GM11168 (cell line): Measurements from ENCODE around the gene CLEC16A.

Experiments used
- in situ Hi-C: fragments of 300-500 bp; cut with MboI; formaldehyde crosslinking; loops from one replicate; pipeline ENCODE4 v1.12.0; 2022; ENCODE audit warnings: low sequenced_read_pairs; ENCODE audit not compliant: unreplicated experiment

Gene CLEC16A

GRCh38 chr16:11127610-11128195 lies 183.3 kb downstream of the CLEC16A start:
- in situ Hi-C loops: no loop called here

DNA sequence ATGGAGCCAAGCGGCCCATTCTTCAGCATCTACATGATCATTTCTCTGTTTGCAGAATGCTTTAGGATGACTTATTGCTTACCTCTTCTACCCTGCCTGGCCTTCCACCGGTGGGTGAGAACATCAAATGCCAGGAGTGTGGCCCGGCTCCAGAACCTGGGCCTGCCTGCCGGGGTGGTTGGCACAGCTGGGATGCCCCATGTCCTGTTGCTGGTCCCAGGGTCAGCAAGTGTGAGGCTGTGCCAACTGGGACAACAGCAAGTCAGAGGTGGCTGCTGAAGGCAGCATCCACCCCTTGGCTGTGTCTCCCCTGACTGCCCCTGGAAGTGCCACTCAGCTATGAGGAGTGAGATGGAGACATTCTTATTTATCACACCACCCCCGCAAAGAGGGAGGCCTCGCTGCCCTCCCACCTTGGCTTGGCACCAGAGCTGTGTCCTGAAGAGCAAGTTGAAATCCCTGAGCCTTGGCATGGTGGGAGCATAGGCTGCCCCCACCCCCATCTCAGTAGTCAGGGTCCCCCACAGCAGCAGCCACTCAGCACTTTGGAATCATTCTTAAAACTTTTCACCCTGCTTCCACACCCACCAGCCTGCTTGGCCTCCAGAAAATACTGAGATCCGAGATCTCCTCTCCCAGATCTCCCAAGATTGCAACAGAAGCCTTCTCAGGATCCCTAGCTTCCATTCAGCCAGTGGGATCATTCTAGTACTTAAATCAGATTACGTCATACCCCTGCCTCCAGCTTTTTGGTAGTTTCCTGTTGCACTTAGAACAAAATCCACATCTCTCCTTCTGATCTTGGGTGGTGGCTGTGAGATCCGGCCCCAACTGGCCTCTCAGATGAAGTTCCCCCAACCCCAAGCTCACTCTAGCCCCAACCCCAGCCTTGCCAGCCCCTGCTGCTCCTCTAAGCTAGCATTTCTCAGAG lies 184.1 kb downstream of the CLEC16A start:
- in situ Hi-C loops: no loop called here

- in situ Hi-C loops: no loop called here
Observed at GRCh38 chr16:11129378-11129781, 185.0 kb downstream of the CLEC16A start.

- in situ Hi-C loops: no loop called here
Observed at GRCh38 chr16:11130978-11131665, 186.8 kb downstream of the CLEC16A start.

DNA sequence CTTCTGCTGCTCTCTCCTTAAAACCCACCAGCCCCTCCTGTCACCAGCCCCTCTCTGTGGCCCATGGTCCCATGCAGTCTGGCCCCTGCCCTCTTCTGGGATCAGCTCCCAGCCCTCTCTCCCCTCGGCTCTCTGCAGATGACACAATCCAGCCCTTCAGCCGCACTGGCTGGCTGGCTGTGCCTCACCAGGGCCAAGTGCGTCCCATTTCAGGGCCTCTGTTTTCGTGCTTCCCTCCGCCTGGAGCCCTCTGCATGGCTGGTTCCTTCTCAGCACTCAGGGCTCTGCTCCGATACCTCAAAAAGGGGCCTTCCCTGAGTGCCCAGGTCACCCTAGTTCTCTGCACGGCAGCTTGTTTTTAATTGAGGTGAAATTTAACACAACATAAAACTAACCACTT lies 187.3 kb downstream of the CLEC16A start:
- in situ Hi-C loops: no loop called here

- in situ Hi-C loops: no loop called here
Observed at GRCh38 chr16:11133344-11133943, 189.1 kb downstream of the CLEC16A start.

DNA sequence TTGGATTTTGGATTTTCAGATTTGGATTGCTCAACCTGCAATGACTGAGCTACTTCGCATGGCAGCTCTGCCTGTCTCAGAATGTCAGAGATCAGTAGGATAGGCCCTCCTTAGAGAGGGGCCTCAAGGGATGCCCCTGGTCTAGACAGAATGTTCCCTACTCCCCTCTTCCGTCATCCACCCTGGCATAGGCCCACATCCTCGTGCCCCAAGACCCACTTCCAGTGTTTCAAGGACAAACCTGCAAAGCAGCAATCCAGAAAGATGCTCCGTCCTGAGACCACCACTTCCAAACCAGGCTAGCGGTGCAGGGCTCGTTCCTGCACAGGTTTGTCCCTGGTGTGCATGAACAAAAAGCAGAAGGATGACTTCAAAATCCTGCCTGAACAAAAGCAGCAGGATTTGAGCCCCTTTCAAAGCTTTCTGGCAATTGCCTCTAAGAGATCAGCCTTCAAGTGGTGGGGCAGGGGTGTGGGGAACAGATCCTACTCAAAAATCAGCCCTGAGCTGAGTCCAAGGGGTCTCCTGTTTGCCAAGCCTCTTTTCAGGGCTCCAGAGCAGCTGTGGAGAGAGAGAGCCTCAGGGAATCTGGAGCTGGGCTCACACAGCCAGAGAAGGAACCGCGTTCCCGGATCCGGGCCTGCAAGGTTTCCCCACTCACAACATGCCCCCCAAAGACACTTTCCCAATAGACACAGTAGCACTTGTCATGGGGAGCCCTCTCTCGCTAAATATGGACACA lies 190.5 kb downstream of the CLEC16A start:
- in situ Hi-C loops: no loop called here

- in situ Hi-C loops: no loop called here
Observed at GRCh38 chr16:11135464-11135973, 191.2 kb downstream of the CLEC16A start.

GRCh38 chr16:11136600-11136999 lies 192.2 kb downstream of the CLEC16A start:
- in situ Hi-C loops: no loop called here

GRCh38 chr16:11138022-11138768 lies 193.8 kb downstream of the CLEC16A start:
- in situ Hi-C loops: no loop called here

- in situ Hi-C loops: no loop called here
Observed at GRCh38 chr16:11138769-11139325, 194.5 kb downstream of the CLEC16A start.

DNA sequence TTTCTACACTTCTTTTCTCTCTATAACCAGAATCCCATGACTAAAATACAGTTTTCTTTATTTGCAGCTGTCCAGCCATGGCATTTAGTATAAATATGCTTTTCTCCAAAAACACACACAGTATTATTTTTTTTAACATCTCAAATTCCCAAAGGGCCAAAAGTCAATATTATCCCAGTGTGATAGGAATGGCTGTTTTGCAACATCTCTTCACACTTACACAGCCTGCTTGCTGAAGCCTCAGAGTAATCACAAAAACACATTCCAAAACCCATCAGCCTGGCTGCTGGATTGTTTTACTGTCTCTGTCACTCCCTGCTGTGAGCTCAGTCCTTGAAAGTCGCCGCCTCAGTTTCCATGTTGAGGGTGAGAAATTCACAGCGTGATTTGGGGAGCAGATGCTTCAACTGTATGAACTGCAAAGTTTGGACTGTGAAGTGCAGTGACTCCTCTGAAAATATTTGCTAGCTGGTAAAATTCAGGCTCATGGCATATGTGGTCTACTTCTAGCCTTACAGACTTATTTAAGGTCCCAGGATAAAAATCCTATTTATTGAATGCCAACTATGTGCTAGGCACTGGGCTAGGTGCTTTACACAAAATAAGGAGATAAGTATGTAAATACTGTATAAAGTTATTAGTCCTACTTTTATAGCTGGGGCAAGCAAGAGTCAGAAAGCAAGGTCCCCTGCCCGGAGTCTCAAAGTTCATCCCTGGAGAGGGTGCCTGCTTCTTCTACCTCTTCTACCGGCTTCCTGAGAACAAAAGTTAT lies 195.1 kb downstream of the CLEC16A start:
- in situ Hi-C loops: no loop called here

DNA sequence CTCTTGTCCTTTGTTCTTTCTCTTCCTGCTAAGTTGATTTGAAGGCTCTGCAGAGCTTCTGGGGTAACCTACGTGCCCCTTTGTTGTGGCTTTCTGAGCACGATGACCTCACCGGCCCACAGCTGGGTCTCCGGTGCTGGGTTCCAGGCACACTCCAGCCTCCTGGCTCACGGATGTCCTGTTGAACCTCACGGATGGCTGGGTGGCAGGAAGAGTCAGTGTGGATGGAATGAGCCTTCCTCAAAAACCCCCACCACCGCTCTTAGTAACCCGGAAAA lies 195.7 kb downstream of the CLEC16A start:
- in situ Hi-C loops: no loop called here

DNA sequence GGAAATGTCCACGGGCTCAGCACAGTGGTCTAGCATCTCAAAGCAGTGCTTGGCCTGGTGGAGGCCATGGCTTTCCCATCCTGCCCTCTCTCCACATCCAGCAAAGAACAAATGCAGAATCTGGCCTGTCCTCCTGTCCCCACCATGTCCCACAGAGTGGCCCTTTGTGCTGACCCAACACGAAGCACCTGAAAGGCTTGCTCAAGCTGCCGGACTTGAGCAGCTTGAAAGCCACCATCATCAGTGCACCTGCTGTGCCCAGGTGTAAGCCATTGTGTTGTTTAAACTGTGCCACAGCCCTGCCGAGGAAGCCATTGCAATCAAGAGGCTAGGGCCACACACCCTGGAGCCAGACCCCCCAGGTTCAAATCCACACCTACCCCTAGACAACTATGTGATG lies 196.1 kb downstream of the CLEC16A start:
- in situ Hi-C loops: no loop called here

GRCh38 chr16:11140867-11141266 lies 196.5 kb downstream of the CLEC16A start:
- in situ Hi-C loops: no loop called here

DNA sequence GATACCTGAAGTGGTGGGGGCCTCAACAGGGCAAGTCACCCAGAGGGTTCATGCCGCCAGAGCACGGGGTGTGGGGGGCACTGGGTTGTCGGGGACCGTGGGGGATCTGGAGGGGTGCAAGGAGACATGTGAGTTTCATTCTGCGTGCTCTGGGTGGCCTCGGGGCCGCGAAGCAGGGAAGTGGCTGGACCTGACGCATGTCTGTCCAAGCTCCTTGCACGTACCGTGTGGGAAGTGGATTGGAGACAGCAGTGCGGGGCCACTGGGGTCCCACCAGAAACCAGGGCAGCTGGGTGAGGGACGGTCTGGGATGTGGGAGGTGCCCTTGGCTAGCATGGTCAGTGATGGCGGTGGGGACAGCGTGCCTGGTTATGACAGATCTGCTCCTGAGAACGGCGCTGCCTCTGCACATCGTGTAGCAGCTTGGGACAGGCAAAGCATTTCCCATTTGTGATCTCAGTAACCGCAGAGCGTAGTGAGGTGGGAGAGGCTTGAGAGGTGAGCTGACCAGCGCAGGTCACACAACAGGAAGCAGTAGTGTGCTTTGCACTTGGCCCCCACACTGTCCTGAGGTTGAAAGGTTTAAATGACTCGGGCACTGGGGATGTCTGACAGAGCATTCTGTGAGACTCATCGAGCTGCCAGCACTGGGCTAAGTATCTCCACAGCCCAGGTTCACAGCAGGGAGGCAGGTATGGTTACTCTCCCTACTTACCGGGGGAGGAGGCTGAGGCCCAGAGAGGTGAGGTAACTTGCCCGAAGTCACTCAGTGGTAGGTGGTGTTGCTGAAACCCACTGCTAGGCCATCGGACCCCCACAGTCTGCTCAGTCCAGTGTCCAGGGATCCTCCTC lies 197.3 kb downstream of the CLEC16A start:
- in situ Hi-C loops: no loop called here

DNA sequence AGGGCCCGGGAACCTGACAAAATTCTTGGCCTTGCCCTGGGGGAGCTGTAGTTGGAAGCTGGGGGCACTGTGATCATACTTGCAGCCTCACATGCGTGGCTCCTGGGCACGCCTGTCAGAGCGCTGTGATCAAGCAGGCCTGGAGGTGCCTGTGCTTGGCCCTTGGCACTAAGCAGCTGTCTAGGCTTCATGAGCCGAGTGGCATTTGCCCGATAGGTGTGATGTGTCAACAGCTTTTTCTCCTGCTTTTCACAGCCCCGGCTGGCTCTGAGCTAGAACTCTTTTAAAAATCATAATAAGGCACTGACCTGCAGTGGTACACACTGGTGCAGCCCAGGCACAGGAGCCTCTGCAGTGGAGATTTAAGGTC lies 197.9 kb downstream of the CLEC16A start:
- in situ Hi-C loops: no loop called here

GRCh38 chr16:11142951-11143350 lies 198.6 kb downstream of the CLEC16A start:
- in situ Hi-C loops: no loop called here
